ENCODE data around the gene CSRNP2. TPM values are rescaled to one million over a fixed set of nuclear protein-coding genes. Genes with fewer than 3 reads are reported as not detected.

The CSRNP2 gene
- total and polyA plus RNA-seq, 2 experiments from 2014 or later, result 6.9 to 30.9 TPM

DNA sequence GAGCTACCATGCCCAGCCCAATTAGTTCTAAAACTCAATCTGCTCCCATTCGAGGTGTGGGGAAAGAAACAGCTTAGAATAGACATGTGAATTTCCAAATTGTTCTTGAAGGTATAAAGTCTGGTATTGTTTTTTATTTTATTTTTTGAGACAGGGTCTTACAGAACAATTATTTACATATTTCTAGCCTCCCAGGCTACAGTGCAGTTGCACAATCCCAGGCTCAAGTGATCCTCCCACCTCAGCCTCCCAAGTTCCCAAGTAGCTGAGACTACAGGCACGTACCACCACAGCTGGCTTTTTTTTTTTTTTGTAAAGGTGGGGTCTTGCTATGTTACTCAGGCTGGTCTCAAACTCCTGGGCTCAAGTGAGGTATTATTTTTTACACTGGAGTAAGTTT is 63.5 kb downstream of the CSRNP2 start:
- H3K36me3 ChIP-seq (ENCODE audit: insufficient read depth), result no peaks in the 10 kb centered on the region
- no peak overlapping the region for H3K4me3 ChIP-seq
- TF ChIP-seq JUNB (IDR thresholded peaks at IDR 0.05; ENCODE audit: unreplicated experiment) (no peak), ZNF114 (CRISPR knock-in tag; IDR thresholded peaks at IDR 0.05) (no peak), STAT1 (IDR thresholded peaks at IDR 0.05; ENCODE audit: unreplicated experiment) (no peak), ZNF331 (CRISPR knock-in tag; IDR thresholded peaks at IDR 0.05; ENCODE audit: low read depth) (no peak), EZH2phosphoT487 (IDR thresholded peaks at IDR 0.05; ENCODE audit: unreplicated experiment) (no peak), CREB1 (CRISPR knock-in tag; IDR thresholded peaks at IDR 0.05; ENCODE audit: low read depth) (no peak), POLR2AphosphoS5 (IDR thresholded peaks at IDR 0.05; ENCODE audit: low read depth) (no peak), NANOG (IDR thresholded peaks at IDR 0.05; ENCODE audit: borderline replicate concordance) (no peak), EZH2 (IDR thresholded peaks at IDR 0.05; ENCODE audit: low read depth, unreplicated experiment) (no peak)
- TF ChIP-seq, protein P1, sequence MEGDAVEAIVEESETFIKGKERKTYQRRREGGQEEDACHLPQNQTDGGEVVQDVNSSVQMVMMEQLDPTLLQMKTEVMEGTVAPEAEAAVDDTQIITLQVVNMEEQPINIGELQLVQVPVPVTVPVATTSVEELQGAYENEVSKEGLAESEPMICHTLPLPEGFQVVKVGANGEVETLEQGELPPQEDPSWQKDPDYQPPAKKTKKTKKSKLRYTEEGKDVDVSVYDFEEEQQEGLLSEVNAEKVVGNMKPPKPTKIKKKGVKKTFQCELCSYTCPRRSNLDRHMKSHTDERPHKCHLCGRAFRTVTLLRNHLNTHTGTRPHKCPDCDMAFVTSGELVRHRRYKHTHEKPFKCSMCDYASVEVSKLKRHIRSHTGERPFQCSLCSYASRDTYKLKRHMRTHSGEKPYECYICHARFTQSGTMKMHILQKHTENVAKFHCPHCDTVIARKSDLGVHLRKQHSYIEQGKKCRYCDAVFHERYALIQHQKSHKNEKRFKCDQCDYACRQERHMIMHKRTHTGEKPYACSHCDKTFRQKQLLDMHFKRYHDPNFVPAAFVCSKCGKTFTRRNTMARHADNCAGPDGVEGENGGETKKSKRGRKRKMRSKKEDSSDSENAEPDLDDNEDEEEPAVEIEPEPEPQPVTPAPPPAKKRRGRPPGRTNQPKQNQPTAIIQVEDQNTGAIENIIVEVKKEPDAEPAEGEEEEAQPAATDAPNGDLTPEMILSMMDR (conservative IDR thresholded peaks at IDR 0.05; ENCODE audit: low read depth in 2 of 2), result no peak
- TF ChIP-seq, protein P2, sequence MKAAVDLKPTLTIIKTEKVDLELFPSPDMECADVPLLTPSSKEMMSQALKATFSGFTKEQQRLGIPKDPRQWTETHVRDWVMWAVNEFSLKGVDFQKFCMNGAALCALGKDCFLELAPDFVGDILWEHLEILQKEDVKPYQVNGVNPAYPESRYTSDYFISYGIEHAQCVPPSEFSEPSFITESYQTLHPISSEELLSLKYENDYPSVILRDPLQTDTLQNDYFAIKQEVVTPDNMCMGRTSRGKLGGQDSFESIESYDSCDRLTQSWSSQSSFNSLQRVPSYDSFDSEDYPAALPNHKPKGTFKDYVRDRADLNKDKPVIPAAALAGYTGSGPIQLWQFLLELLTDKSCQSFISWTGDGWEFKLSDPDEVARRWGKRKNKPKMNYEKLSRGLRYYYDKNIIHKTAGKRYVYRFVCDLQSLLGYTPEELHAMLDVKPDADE (IDR thresholded peaks at IDR 0.05), result no peak
- TF ChIP-seq, protein P3, sequence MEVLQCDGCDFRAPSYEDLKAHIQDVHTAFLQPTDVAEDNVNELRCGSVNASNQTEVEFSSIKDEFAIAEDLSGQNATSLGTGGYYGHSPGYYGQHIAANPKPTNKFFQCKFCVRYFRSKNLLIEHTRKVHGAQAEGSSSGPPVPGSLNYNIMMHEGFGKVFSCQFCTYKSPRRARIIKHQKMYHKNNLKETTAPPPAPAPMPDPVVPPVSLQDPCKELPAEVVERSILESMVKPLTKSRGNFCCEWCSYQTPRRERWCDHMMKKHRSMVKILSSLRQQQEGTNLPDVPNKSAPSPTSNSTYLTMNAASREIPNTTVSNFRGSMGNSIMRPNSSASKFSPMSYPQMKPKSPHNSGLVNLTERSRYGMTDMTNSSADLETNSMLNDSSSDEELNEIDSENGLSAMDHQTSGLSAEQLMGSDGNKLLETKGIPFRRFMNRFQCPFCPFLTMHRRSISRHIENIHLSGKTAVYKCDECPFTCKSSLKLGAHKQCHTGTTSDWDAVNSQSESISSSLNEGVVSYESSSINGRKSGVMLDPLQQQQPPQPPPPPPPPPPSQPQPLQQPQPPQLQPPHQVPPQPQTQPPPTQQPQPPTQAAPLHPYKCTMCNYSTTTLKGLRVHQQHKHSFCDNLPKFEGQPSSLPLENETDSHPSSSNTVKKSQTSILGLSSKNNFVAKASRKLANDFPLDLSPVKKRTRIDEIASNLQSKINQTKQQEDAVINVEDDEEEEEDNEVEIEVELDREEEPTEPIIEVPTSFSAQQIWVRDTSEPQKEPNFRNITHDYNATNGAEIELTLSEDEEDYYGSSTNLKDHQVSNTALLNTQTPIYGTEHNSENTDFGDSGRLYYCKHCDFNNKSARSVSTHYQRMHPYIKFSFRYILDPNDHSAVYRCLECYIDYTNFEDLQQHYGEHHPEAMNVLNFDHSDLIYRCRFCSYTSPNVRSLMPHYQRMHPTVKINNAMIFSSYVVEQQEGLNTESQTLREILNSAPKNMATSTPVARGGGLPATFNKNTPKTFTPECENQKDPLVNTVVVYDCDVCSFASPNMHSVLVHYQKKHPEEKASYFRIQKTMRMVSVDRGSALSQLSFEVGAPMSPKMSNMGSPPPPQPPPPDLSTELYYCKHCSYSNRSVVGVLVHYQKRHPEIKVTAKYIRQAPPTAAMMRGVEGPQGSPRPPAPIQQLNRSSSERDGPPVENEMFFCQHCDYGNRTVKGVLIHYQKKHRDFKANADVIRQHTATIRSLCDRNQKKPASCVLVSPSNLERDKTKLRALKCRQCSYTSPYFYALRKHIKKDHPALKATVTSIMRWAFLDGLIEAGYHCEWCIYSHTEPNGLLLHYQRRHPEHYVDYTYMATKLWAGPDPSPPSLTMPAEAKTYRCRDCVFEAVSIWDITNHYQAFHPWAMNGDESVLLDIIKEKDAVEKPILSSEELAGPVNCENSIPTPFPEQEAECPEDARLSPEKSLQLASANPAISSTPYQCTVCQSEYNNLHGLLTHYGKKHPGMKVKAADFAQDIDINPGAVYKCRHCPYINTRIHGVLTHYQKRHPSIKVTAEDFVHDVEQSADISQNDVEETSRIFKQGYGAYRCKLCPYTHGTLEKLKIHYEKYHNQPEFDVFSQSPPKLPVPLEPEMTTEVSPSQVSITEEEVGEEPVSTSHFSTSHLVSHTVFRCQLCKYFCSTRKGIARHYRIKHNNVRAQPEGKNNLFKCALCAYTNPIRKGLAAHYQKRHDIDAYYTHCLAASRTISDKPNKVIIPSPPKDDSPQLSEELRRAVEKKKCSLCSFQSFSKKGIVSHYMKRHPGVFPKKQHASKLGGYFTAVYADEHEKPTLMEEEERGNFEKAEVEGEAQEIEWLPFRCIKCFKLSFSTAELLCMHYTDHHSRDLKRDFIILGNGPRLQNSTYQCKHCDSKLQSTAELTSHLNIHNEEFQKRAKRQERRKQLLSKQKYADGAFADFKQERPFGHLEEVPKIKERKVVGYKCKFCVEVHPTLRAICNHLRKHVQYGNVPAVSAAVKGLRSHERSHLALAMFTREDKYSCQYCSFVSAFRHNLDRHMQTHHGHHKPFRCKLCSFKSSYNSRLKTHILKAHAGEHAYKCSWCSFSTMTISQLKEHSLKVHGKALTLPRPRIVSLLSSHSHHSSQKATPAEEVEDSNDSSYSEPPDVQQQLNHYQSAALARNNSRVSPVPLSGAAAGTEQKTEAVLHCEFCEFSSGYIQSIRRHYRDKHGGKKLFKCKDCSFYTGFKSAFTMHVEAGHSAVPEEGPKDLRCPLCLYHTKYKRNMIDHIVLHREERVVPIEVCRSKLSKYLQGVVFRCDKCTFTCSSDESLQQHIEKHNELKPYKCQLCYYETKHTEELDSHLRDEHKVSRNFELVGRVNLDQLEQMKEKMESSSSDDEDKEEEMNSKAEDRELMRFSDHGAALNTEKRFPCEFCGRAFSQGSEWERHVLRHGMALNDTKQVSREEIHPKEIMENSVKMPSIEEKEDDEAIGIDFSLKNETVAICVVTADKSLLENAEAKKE (CRISPR knock-in tag; IDR thresholded peaks at IDR 0.05), result no peak
- TF ChIP-seq, protein P4, sequence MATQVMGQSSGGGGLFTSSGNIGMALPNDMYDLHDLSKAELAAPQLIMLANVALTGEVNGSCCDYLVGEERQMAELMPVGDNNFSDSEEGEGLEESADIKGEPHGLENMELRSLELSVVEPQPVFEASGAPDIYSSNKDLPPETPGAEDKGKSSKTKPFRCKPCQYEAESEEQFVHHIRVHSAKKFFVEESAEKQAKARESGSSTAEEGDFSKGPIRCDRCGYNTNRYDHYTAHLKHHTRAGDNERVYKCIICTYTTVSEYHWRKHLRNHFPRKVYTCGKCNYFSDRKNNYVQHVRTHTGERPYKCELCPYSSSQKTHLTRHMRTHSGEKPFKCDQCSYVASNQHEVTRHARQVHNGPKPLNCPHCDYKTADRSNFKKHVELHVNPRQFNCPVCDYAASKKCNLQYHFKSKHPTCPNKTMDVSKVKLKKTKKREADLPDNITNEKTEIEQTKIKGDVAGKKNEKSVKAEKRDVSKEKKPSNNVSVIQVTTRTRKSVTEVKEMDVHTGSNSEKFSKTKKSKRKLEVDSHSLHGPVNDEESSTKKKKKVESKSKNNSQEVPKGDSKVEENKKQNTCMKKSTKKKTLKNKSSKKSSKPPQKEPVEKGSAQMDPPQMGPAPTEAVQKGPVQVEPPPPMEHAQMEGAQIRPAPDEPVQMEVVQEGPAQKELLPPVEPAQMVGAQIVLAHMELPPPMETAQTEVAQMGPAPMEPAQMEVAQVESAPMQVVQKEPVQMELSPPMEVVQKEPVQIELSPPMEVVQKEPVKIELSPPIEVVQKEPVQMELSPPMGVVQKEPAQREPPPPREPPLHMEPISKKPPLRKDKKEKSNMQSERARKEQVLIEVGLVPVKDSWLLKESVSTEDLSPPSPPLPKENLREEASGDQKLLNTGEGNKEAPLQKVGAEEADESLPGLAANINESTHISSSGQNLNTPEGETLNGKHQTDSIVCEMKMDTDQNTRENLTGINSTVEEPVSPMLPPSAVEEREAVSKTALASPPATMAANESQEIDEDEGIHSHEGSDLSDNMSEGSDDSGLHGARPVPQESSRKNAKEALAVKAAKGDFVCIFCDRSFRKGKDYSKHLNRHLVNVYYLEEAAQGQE (IDR thresholded peaks at IDR 0.05; ENCODE audit: unreplicated experiment), result no peak
- H3K4me1 ChIP-seq (ENCODE audit: insufficient read depth), result peaks cover 10% of the 10 kb centered on the region; the same call in 1 of the 2 replicates
- H3K4me1 Mint-ChIP-seq, result peaks cover 12% of the 10 kb centered on the region
- H3F3A ChIP-seq (replicated peaks; ENCODE audit: low read depth), result no peaks in the 10 kb centered on the region
- no peak overlapping the region for H3K27ac Mint-ChIP-seq
- H3K27me3 Mint-ChIP-seq (ENCODE audit: insufficient read depth, low read depth, poor library complexity), result peaks cover 2% of the 10 kb centered on the region
- H3K27ac ChIP-seq (ENCODE audit: low read depth), result no peak overlapping the region
- no peaks in the 10 kb centered on the region for H3K36me3 Mint-ChIP-seq (ENCODE audit: low read depth)
- no peak overlapping the region for H3K4me2 ChIP-seq
- no peak overlapping the region for H2AFZ ChIP-seq
- ATAC-seq (no peak), DNase-seq (ENCODE audit: low spot score) (no peak)
- no peaks in the 10 kb centered on the region for H3K27me3 ChIP-seq (ENCODE audit: insufficient read depth)
- H3K79me2 ChIP-seq (replicated peaks; ENCODE audit: insufficient read depth), result peaks cover 100% of the 10 kb centered on the region
- H3K9me2 ChIP-seq (ENCODE audit: insufficient read depth), result no peaks in the 10 kb centered on the region
- no peak overlapping the region for H3K4me3 Mint-ChIP-seq
- no peaks in the 10 kb centered on the region for H3K9me3 Mint-ChIP-seq
- H4K20me1 ChIP-seq (replicated peaks; ENCODE audit: insufficient read depth), result peaks cover 3% of the 10 kb centered on the region; the same call in 1 of the 2 replicates
